ENCODE data around the gene MCTP2. TPM values are rescaled to one million over a fixed set of nuclear protein-coding genes. Genes with fewer than 3 reads are reported as not detected.

Gene MCTP2
- total RNA-seq, 1 donor from 2014 or later = 6.3 TPM

GRCh38 chr15:94383041-94383440 is 151.7 kb downstream of the MCTP2 start:
- DNase-seq (ENCODE audit: low read depth) = no peak
- no peak for TF ChIP-seq CTCF (IDR thresholded peaks at IDR 0.05; ENCODE audit: insufficient read depth, low read length, poor library complexity, severe bottlenecking)
- no peaks in the 10 kb centered on the region for H3K36me3 ChIP-seq (ENCODE audit: control insufficient read depth, insufficient read depth, low read length)

GRCh38 chr15:94383706-94384105 is 152.3 kb downstream of the MCTP2 start:
- Histone ChIP-seq H3K27me3 (ENCODE audit: control insufficient read depth, insufficient read depth, low read length) (no peaks in the 10 kb centered on the region), H3K4me3 (ENCODE audit: low read depth, low read length) (no peak overlapping the region), H3K36me3 (ENCODE audit: control insufficient read depth, insufficient read depth, low read length) (no peaks in the 10 kb centered on the region)
- no peak for DNase-seq (ENCODE audit: low read depth)
- TF ChIP-seq CTCF (IDR thresholded peaks at IDR 0.05; ENCODE audit: insufficient read depth, low read length, poor library complexity, severe bottlenecking) = no peak

More at GRCh38 chr15:94383041-94383440, 151.7 kb downstream of the MCTP2 start:
- Histone ChIP-seq H3K27me3 (ENCODE audit: control insufficient read depth, insufficient read depth, low read length) (no peaks in the 10 kb centered on the region), H3K4me3 (ENCODE audit: low read depth, low read length) (no peak overlapping the region)

- H3K36me3 ChIP-seq (ENCODE audit: control insufficient read depth, insufficient read depth, low read length) = no peaks in the 10 kb centered on the region
- no peak overlapping the region for H3K4me3 ChIP-seq (ENCODE audit: low read depth, low read length)
- H3K27me3 ChIP-seq (ENCODE audit: control insufficient read depth, insufficient read depth, low read length) = no peaks in the 10 kb centered on the region
- no peak for DNase-seq (ENCODE audit: low read depth)
- no peak for TF ChIP-seq CTCF (IDR thresholded peaks at IDR 0.05; ENCODE audit: insufficient read depth, low read length, poor library complexity, severe bottlenecking)
Observed at GRCh38 chr15:94385441-94385840, 154.1 kb downstream of the MCTP2 start.

GRCh38 chr15:94386351-94386750 is 155.0 kb downstream of the MCTP2 start:
- Histone ChIP-seq H3K36me3 (ENCODE audit: control insufficient read depth, insufficient read depth, low read length) (no peaks in the 10 kb centered on the region), H3K27me3 (ENCODE audit: control insufficient read depth, insufficient read depth, low read length) (no peaks in the 10 kb centered on the region), H3K4me3 (ENCODE audit: low read depth, low read length) (no peak overlapping the region)
- no peak for TF ChIP-seq CTCF (IDR thresholded peaks at IDR 0.05; ENCODE audit: insufficient read depth, low read length, poor library complexity, severe bottlenecking)
- no peak for DNase-seq (ENCODE audit: low read depth)

- no peak for TF ChIP-seq CTCF (IDR thresholded peaks at IDR 0.05; ENCODE audit: insufficient read depth, low read length, poor library complexity, severe bottlenecking)
- Histone ChIP-seq H3K27me3 (ENCODE audit: control insufficient read depth, insufficient read depth, low read length) (no peaks in the 10 kb centered on the region), H3K4me3 (ENCODE audit: low read depth, low read length) (no peak overlapping the region), H3K36me3 (ENCODE audit: control insufficient read depth, insufficient read depth, low read length) (no peaks in the 10 kb centered on the region)
- no peak for DNase-seq (ENCODE audit: low read depth)
Observed at GRCh38 chr15:94387442-94387841, 156.1 kb downstream of the MCTP2 start.

GRCh38 chr15:94387849-94388441 is 156.6 kb downstream of the MCTP2 start:
- H3K27me3 ChIP-seq (ENCODE audit: control insufficient read depth, insufficient read depth, low read length) = no peaks in the 10 kb centered on the region
- no peak for DNase-seq (ENCODE audit: low read depth)
- no peak overlapping the region for H3K4me3 ChIP-seq (ENCODE audit: low read depth, low read length)
- no peak for TF ChIP-seq CTCF (IDR thresholded peaks at IDR 0.05; ENCODE audit: insufficient read depth, low read length, poor library complexity, severe bottlenecking)
- H3K36me3 ChIP-seq (ENCODE audit: control insufficient read depth, insufficient read depth, low read length) = no peaks in the 10 kb centered on the region

Data from kidney epithelial cell (primary cell).